ENCODE measurements around the gene LIN7A.

The LIN7A gene

GRCh38 chr12:80937391-80938238 lies at the start of gene LIN7A:
Gene LIN7A, minus strand, starts transcription at chr12:80937934. Its CDS starts 212 bp downstream, at chr12:80937722.
- Histone ChIP-seq H3K4me1 (ENCODE audit: control insufficient read depth, insufficient read depth, low read length) (peaks cover 40% of the 10 kb centered on the region), H3K4me3 (ENCODE audit: low read depth, low read length) (peak within 1 kb of the TSS; percentile 98), H3K9ac (ENCODE audit: low read depth, low read length) (peak within 1 kb of the TSS; percentile 83), H3K27me3 (ENCODE audit: control insufficient read depth, insufficient read depth, low read length) (peaks cover 18% of the 10 kb centered on the region), H3K27ac (ENCODE audit: low read depth, low read length) (peak within 1 kb of the TSS; percentile 67), H3K9me3 (ENCODE audit: control insufficient read depth, insufficient read depth, low read length) (no peaks in the 10 kb centered on the region), H3K36me3 (ENCODE audit: control insufficient read depth, insufficient read depth, low read length) (no peaks in the 10 kb centered on the region)

GRCh38 chr12:80986224-80986623 lies 48.5 kb upstream of the LIN7A start:
- no peaks in the 10 kb centered on the region for H3K36me3 ChIP-seq (ENCODE audit: control insufficient read depth, insufficient read depth, low read length)
- 0 out of 2 replicates have a peak, but pooled peaks cover 8% of the 10 kb centered on the region for H3K4me1 ChIP-seq (ENCODE audit: control insufficient read depth, insufficient read depth, low read length)
- H3K27me3 ChIP-seq (ENCODE audit: control insufficient read depth, insufficient read depth, low read length): no peaks in the 10 kb centered on the region
- no peak overlapping the region for H3K9ac ChIP-seq (ENCODE audit: low read depth, low read length)
- no peak overlapping the region for H3K27ac ChIP-seq (ENCODE audit: low read depth, low read length)
- no peaks in the 10 kb centered on the region for H3K9me3 ChIP-seq (ENCODE audit: control insufficient read depth, insufficient read depth, low read length)
- no peak overlapping the region for H3K4me3 ChIP-seq (ENCODE audit: low read depth, low read length)

- Histone ChIP-seq H3K4me3 (ENCODE audit: low read depth, low read length) (no peak overlapping the region), H3K27me3 (ENCODE audit: control insufficient read depth, insufficient read depth, low read length) (no peaks in the 10 kb centered on the region), H3K9ac (ENCODE audit: low read depth, low read length) (no peak overlapping the region), H3K27ac (ENCODE audit: low read depth, low read length) (no peak overlapping the region), H3K9me3 (ENCODE audit: control insufficient read depth, insufficient read depth, low read length) (no peaks in the 10 kb centered on the region), H3K36me3 (ENCODE audit: control insufficient read depth, insufficient read depth, low read length) (no peaks in the 10 kb centered on the region), H3K4me1 (ENCODE audit: control insufficient read depth, insufficient read depth, low read length) (no peaks in the 10 kb centered on the region)
Observed at GRCh38 chr12:80979816-80980215, 42.1 kb upstream of the LIN7A start.

- Histone ChIP-seq H3K27ac (ENCODE audit: low read depth, low read length) (no peak overlapping the region), H3K36me3 (ENCODE audit: control insufficient read depth, insufficient read depth, low read length) (no peaks in the 10 kb centered on the region), H3K4me3 (ENCODE audit: low read depth, low read length) (no peak overlapping the region), H3K9me3 (ENCODE audit: control insufficient read depth, insufficient read depth, low read length) (no peaks in the 10 kb centered on the region), H3K27me3 (ENCODE audit: control insufficient read depth, insufficient read depth, low read length) (no peaks in the 10 kb centered on the region), H3K4me1 (ENCODE audit: control insufficient read depth, insufficient read depth, low read length) (no peaks in the 10 kb centered on the region), H3K9ac (ENCODE audit: low read depth, low read length) (no peak overlapping the region)
Observed at GRCh38 chr12:80979251-80979650, 41.5 kb upstream of the LIN7A start.

DNA sequence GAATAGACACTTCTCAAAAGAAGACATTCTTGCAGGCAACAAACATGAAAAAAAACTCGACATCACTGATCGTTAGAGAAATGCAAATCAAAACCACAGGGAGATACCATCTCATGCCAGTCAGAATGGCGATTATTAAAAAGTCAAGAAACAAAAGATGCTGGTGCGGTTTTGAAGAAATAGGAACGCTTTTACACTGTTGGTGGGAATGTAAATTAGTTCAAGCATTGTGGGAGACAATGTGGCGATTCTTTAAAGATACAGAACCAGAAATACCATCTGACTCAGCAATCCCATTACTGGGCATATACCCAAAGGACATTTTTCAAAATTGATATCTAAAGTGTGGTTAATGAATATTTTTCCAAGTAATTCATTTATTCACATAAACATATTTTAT lies 39.6 kb upstream of the LIN7A start:
- Histone ChIP-seq H3K4me3 (ENCODE audit: low read depth, low read length) (no peak overlapping the region), H3K9ac (ENCODE audit: low read depth, low read length) (no peak overlapping the region), H3K9me3 (ENCODE audit: control insufficient read depth, insufficient read depth, low read length) (no peaks in the 10 kb centered on the region), H3K27ac (ENCODE audit: low read depth, low read length) (no peak overlapping the region), H3K27me3 (ENCODE audit: control insufficient read depth, insufficient read depth, low read length) (no peaks in the 10 kb centered on the region), H3K36me3 (ENCODE audit: control insufficient read depth, insufficient read depth, low read length) (no peaks in the 10 kb centered on the region), H3K4me1 (ENCODE audit: control insufficient read depth, insufficient read depth, low read length) (no peaks in the 10 kb centered on the region)

- H3K4me1 ChIP-seq (ENCODE audit: control insufficient read depth, insufficient read depth, low read length): 0 out of 2 replicates have a peak, but pooled peaks cover 4% of the 10 kb centered on the region
- no peaks in the 10 kb centered on the region for H3K36me3 ChIP-seq (ENCODE audit: control insufficient read depth, insufficient read depth, low read length)
- H3K4me3 ChIP-seq (ENCODE audit: low read depth, low read length): no peak overlapping the region
- H3K27ac ChIP-seq (ENCODE audit: low read depth, low read length): no peak overlapping the region
- no peaks in the 10 kb centered on the region for H3K27me3 ChIP-seq (ENCODE audit: control insufficient read depth, insufficient read depth, low read length)
- H3K9ac ChIP-seq (ENCODE audit: low read depth, low read length): no peak overlapping the region
- no peaks in the 10 kb centered on the region for H3K9me3 ChIP-seq (ENCODE audit: control insufficient read depth, insufficient read depth, low read length)
Observed at GRCh38 chr12:80968326-80968725, 30.6 kb upstream of the LIN7A start.

DNA sequence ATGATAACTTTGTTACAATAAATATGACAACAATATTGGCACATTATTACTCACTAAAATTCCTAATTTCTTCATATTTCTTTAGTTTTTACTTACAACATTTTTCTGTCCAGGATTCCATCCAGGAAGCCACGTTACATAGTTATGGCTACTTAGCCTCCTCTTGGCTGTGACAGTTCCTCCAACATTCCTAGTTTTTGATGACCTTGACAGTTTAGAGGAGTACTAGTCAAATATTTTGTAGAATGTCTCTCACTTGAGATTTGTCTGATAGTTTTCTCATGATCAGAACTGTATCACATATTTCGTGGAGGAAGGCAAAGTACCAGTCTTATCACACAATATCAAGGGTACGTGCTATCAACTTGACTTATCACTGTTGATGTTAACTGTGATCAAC lies 29.8 kb upstream of the LIN7A start:
- Histone ChIP-seq H3K9ac (ENCODE audit: low read depth, low read length) (no peak overlapping the region), H3K9me3 (ENCODE audit: control insufficient read depth, insufficient read depth, low read length) (no peaks in the 10 kb centered on the region), H3K36me3 (ENCODE audit: control insufficient read depth, insufficient read depth, low read length) (no peaks in the 10 kb centered on the region), H3K4me3 (ENCODE audit: low read depth, low read length) (no peak overlapping the region), H3K4me1 (ENCODE audit: control insufficient read depth, insufficient read depth, low read length) (0 out of 2 replicates have a peak, but pooled peaks cover 4% of the 10 kb centered on the region), H3K27me3 (ENCODE audit: control insufficient read depth, insufficient read depth, low read length) (no peaks in the 10 kb centered on the region), H3K27ac (ENCODE audit: low read depth, low read length) (no peak overlapping the region)

GRCh38 chr12:80966001-80966400 lies 28.3 kb upstream of the LIN7A start:
- H3K27me3 ChIP-seq (ENCODE audit: control insufficient read depth, insufficient read depth, low read length): no peaks in the 10 kb centered on the region
- no peaks in the 10 kb centered on the region for H3K36me3 ChIP-seq (ENCODE audit: control insufficient read depth, insufficient read depth, low read length)
- no peak overlapping the region for H3K9ac ChIP-seq (ENCODE audit: low read depth, low read length)
- H3K4me3 ChIP-seq (ENCODE audit: low read depth, low read length): no peak overlapping the region
- H3K9me3 ChIP-seq (ENCODE audit: control insufficient read depth, insufficient read depth, low read length): no peaks in the 10 kb centered on the region
- H3K27ac ChIP-seq (ENCODE audit: low read depth, low read length): no peak overlapping the region
- H3K4me1 ChIP-seq (ENCODE audit: control insufficient read depth, insufficient read depth, low read length): 0 out of 2 replicates have a peak, but pooled peaks cover 4% of the 10 kb centered on the region

DNA sequence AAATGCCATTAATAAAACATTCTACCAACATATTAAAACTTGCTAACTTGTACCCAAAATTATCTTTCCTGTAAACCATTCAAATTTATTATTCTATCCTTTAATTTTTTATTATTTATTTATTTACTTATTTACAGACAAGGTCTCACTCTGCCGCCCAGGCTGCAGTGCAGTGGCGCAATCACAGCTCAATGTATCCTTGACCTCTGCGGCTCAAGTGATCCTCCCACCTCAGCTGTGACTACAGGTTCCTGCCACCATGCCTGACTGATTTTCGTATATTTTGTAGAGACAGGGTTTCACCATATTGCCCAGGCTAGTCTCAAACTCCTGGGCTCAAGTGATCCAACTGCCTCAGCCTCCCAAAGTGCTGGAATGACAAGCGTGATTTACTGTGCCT lies 20.4 kb upstream of the LIN7A start:
- no peaks in the 10 kb centered on the region for H3K36me3 ChIP-seq (ENCODE audit: control insufficient read depth, insufficient read depth, low read length)
- no peaks in the 10 kb centered on the region for H3K9me3 ChIP-seq (ENCODE audit: control insufficient read depth, insufficient read depth, low read length)
- H3K27me3 ChIP-seq (ENCODE audit: control insufficient read depth, insufficient read depth, low read length): no peaks in the 10 kb centered on the region
- H3K4me3 ChIP-seq (ENCODE audit: low read depth, low read length): no peak overlapping the region
- no peak overlapping the region for H3K9ac ChIP-seq (ENCODE audit: low read depth, low read length)
- H3K27ac ChIP-seq (ENCODE audit: low read depth, low read length): no peak overlapping the region
- H3K4me1 ChIP-seq (ENCODE audit: control insufficient read depth, insufficient read depth, low read length): peaks cover 32% of the 10 kb centered on the region

DNA sequence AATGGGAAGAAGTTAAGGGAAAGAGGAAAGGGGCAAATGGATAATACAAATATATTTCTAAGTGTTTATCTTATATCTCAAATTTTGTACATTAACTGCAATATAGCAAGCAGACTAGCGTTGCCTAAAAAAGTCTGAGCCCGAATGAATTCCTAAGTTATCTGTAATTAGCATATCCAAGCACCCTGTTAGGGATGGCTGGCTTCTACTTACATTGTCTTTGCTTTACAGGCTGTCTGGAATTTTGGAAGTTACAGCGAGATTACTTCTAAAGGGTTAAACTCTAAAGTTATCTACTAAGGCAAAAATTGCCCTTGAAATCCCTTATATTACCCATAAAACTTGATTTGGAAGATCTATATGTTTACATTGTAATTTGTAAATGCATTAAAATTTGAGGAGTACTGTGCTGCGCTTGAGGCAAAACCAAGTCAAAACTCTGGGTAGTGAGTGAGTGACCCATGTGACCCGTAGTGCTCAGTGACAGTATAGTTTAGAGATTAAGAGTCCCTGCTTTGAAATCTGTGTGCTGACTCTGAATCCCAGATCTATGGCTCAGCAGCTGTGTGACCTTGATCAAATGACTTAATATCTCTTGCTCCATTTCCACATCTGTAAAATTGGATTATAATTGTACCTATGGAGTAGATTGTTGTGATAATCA lies 17.3 kb upstream of the LIN7A start:
- Histone ChIP-seq H3K4me3 (ENCODE audit: low read depth, low read length) (no peak overlapping the region), H3K9ac (ENCODE audit: low read depth, low read length) (no peak overlapping the region), H3K9me3 (ENCODE audit: control insufficient read depth, insufficient read depth, low read length) (no peaks in the 10 kb centered on the region)

DNA sequence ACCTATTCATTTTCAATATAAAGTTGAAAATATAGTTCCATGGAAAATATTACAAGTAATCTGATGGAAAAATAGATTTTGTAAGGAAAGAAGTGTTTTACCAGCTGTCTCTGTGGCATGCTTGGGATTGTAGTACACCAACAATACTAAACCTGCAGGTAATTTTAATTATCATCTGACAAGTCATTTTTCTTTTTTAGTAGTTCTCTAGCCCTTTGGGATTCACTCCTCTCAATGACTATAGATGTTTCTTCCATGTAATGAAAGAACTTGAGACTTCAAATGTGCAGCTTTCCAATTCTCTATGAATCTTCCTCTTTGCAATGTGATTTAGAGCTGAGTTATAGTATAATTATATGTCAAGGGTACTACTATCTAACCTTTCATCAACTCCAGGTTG lies 14.7 kb upstream of the LIN7A start:
- no peak overlapping the region for H3K27ac ChIP-seq (ENCODE audit: low read depth, low read length)
- no peaks in the 10 kb centered on the region for H3K36me3 ChIP-seq (ENCODE audit: control insufficient read depth, insufficient read depth, low read length)
- no peak overlapping the region for H3K9ac ChIP-seq (ENCODE audit: low read depth, low read length)
- H3K4me1 ChIP-seq (ENCODE audit: control insufficient read depth, insufficient read depth, low read length): peaks cover 28% of the 10 kb centered on the region
- H3K4me3 ChIP-seq (ENCODE audit: low read depth, low read length): no peak overlapping the region
- no peaks in the 10 kb centered on the region for H3K27me3 ChIP-seq (ENCODE audit: control insufficient read depth, insufficient read depth, low read length)
- H3K9me3 ChIP-seq (ENCODE audit: control insufficient read depth, insufficient read depth, low read length): no peaks in the 10 kb centered on the region

More for the DNA sequence above, 17.3 kb upstream of the LIN7A start:
- Histone ChIP-seq H3K36me3 (ENCODE audit: control insufficient read depth, insufficient read depth, low read length) (no peaks in the 10 kb centered on the region), H3K27ac (ENCODE audit: low read depth, low read length) (no peak overlapping the region), H3K27me3 (ENCODE audit: control insufficient read depth, insufficient read depth, low read length) (no peaks in the 10 kb centered on the region), H3K4me1 (ENCODE audit: control insufficient read depth, insufficient read depth, low read length) (peaks cover 32% of the 10 kb centered on the region)
